Adrenal gland (tissue), 5 donors: Measurements from ENCODE around the gene SP6.

Source experiments
- CTCF ChIP-seq, 6 experiments: fragments of 450-650 bp in 4 of 6; fragments of 200-600 bp in 2 of 6; sonication (generic) in 1 of 6; IDR thresholded peaks; 1 replicate in 5 of 6; 2 replicates in 1 of 6; pipeline versions ENCODE4 v1.5.1 to v1.8.0; 2016 to 2021; ENCODE audit warnings: antibody characterized with exemption in 6 of 6, mild to moderate bottlenecking in 2 of 6, moderate library complexity in 1 of 6
- POLR2A ChIP-seq, 2 donors: fragments of 450-650 bp; IDR thresholded peaks; one replicate each; pipeline ENCODE4 v1.6.1; 2017; ENCODE audit warnings: antibody characterized with exemption in 2 of 2, mild to moderate bottlenecking in 2 of 2, moderate library complexity in 1 of 2
- donor health status: DM: no; HTN: no; CAD: no.

DNA sequence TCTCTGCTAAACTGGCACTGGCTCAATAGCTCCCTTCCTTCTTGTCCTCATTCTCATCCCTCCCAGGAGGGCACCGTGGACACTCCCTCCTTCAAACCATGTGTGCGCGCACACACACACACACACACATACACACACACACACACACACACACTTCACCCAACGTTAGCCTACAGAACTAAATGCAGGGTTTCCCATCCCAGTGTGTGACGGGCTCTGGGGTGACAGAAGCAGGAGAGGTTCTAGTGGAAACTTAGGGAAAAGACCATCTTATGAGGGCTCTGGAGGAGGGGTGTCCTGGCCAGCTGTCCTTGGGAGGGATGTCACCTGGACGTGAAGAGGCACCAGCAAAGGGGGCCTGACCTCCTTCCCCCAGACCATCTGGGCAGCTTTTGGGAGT is 49.1 kb downstream of the SP6 start:
- no peak for TF ChIP-seq CTCF (IDR thresholded peaks at IDR 0.05)
- TF ChIP-seq POLR2A (IDR thresholded peaks at IDR 0.05) = no peak
